IPS-NIHi11 (cell line): ENCODE data around the gene CDKN1C.

Experiments used
- DNase-seq: peaks from one replicate; pipeline ENCODE4 v3.0.0; 2012; ENCODE audit warnings: mixed read lengths, low spot score

Gene CDKN1C

DNA sequence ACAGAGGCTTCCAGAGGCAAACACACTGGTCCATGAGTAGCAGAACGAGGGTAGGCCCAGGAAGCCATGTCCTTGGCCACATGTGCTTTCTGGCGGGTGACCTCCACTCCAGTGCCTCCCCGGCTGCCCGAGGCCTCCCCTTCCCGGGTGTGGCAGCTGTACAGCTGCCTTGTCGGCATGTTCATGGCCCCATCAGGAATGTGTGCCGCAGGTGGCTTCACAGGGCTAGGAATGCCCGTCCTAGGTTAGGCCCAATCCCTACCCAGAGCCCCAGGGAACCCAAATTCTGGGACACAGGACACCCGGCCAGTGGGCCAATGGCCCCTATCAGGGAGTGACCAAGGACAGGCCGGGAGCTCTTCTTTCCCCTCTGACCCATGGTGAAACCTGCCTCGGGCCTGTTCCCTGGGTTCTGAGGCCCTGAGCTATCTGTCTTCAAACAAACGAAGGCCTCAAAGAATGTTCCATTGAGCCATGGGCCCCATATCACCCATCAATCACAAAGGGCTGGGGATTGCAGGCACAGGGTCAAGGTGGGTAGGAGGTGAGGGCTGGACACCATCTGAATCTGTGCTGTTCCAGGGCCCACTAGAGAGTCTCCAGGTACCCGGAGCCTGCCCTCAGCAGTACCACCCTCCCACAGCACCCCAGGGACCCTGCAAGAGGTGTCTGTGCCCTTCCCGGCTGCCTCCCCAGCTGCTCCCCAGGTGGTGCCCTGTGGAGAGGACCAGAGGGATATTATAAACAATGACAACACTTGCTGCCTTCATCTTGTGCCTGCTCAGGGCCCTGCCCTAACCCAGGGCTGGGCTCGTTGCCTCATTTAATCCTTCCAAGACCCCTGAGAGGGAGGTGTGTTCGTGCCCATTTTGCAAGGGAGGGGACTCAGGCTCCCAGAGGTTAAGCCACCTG is 4.0 kb upstream of the CDKN1C start:
- no peak for DNase-seq

- peak; percentile 71 for DNase-seq
Measured at GRCh38 chr11:2888266-2888968, 2.8 kb upstream of the CDKN1C start.

- no peak for DNase-seq
Measured at GRCh38 chr11:2887515-2888195, 2.1 kb upstream of the CDKN1C start.

DNA sequence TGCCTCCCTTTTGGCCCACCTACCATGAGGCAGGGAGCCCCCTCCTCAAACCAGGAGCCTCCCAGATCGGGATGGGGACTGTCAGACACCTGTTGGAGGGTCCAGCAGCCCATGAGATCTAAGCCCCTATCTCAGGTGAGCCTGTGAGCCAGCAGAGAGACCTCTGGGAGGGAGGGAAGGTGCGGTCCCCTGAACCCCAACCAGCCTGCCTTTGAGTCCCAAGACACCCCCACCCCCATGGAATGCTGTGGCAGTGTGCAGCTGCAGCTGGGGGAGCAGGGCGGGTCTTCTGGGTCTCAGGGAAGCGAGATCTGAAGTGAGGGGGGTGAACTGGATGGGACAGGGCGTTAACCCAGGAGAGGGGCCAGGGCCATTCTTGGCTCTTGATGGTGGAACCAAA is 1.4 kb upstream of the CDKN1C start:
- DNase-seq: no peak

DNA sequence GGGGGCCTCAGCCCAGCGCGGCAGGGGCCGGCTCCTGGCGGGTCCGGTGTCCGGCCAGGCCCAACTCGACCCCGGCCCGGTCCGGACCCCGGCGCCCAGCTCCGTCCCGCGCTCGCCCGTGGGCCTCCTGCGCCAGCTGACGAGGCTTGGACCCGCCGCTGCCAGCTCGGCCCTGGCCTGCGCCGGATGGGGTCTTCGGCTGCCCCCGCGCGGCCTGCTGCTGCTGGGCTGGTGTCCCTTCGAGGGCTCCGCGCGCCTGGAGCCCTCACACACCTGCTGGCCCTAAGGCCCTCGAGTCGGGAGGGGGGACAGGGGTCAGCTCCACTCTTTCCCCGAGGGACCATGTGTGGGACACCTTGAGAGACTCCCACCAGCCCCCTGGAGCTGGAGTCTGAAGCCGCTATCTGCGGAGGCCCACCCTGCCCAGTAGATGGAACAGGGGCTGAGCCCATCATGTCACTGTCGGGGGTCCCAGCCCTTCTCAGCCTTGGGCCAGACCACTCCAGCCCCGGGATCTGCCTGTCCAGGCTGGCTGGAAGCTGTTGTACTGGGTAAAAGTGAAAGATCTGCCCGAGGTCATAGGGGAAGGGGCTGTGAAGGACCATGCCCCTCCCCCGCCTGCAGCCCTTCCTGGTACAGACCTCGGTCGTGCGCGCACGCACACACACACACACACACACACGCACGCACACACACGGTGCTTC is 768 bp upstream of the CDKN1C start:
- no peak for DNase-seq

GRCh38 chr11:2885017-2885677 is 428 bp downstream of the CDKN1C start:
- DNase-seq: peak; percentile 75

GRCh38 chr11:2883979-2884815 is 1.4 kb downstream of the CDKN1C start:
- peak; percentile 66 for DNase-seq

DNA sequence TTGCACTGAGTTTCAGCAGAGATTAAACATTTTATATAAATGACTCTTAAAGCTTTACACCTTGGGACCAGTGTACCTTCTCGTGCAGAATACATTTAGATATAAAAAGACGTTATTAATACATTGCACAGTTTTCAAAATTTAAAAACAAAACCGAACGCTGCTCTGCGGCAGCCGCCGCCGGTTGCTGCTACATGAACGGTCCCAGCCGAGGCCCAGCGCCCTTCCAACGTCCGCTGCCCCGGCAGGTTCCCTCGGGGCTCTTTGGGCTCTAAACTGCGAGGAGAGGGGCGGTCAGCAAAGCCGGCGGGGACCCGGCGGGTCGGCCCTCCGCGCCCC is 2.0 kb downstream of the CDKN1C start:
- no peak for DNase-seq

- no peak for DNase-seq
Measured at GRCh38 chr11:2882396-2883110, 3.0 kb downstream of the CDKN1C start.

DNA sequence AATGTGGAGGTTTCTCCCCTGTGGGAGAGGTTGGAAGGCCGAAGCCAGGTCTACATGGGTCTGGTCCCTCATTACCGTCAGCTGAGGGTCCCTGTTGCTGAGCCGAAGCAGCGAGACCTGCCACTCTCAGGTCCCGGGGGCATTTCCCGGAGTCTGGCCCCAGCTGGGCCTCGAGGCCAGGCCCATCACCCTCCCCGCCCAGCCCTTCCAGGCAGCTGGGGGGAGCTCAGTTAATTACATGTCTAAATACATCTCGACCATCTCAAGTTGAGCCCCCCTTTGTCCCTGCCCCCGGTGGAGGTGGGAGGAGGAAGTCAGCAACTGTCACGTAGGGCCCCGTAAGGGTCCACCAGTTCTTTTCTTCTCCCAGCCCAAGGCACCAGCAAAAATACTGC is 3.6 kb downstream of the CDKN1C start:
- DNase-seq: no peak

DNA sequence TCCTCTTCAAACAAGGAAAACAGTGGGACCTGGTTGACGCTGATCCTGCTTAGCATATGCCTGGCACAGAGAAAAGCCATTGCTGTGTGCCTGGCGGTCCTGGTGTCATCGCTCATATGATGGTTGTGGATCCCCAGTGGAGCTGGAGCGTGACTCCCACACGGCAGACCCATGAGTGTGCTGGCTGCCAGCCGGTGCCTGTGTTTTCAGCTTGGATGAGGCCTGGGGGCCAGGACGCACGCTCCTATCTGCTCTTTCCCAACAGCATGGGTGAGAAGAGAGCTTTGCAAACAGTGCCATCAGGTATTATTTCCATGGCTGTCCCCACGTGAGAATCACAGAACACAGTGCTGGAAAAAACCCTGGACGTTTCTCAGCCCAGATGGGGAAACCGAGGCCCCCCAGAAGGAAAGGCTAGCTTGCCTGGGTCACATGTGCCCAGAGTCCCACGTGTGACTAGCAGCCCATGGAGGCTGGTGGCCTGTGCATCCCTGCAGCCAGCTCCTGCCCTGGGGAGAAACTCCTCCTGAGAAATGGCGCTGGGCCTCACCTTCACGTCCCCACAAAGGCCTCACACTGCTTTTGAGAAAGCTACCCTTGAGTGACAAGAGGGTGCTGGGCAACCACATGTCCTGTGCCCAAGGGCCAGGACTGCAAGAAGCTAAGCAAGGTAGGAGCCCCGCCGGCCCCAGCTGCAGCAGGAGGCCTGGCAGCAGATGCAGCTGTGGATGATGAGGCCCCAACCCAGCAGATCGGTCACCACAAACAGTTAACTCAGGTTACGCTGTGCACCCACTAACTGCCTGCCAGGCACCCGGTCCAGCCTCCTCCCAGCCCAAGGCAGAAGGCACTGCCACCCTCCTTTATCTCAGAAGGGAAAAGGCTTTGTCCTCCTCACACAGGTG is 4.2 kb downstream of the CDKN1C start:
- DNase-seq: no peak

DNA sequence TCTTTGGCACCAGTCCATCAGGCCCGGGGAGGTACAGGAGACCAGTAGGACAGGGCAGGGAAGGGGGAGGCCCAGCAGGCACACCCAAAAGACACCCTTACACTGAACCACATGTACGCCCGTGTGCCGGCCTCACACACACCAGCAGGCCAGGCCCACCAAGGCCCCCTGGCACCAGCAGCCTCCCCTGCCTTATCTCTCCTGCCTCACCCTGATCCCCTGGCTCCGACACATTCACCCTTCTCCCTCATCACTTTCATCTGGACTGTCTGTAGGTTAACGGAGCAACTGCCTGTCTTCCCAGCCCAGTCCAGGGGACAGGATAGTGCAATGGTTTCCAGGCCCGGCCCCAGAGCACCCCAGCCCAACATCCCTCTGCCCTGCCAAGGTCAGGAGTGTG is 4.9 kb downstream of the CDKN1C start:
- DNase-seq: no peak

GRCh38 chr11:2878782-2879181 is 6.8 kb downstream of the CDKN1C start:
- DNase-seq: no peak

GRCh38 chr11:2877474-2877873 is 8.1 kb downstream of the CDKN1C start:
- no peak for DNase-seq

GRCh38 chr11:2874963-2875362 is 10.6 kb downstream of the CDKN1C start:
- DNase-seq: no peak

GRCh38 chr11:2870969-2871680 is 14.4 kb downstream of the CDKN1C start:
- DNase-seq: no peak

DNA sequence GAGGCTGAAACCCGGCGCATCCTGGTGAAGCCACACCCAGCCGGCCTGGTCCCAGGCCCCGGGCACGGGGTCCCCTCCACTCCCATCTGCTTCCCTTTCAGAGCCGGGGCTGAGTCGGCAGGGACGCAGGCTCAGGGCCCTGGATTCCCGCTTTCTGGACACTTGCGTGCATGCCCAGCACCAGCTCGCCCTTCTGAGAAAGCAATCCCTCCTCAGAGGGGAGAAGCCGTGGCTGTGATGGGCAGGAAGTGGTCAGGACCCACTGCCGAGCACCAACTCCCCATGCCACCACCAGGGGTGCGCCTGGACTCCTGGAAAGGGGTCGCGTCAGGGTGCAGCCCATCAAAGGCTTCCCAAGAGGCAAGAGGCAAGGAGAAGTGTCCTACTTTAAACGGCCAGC is 15.1 kb downstream of the CDKN1C start:
- DNase-seq: no peak
